Adrenal gland (tissue), 12 donors: ENCODE results near the gene PERM1. TPM values are rescaled to one million over a fixed set of nuclear protein-coding genes. Genes with fewer than 3 reads are reported as not detected.

ENCODE experiments used
- DNase-seq, 7 donors: peaks; one replicate each; pipeline ENCODE4 v3.0.0-alpha.2; 2019 to 2020
- H3K27ac ChIP-seq, 5 donors: fragments of 200-600 bp; sonication (generic) in 4 of 5; 1 replicate in 3 of 5; 2 replicates in 2 of 5; pipeline versions ENCODE4 v1.5.1 to v1.8.0; 2016 to 2020; ENCODE audit warnings: mild to moderate bottlenecking in 1 of 5
- H3K27me3 ChIP-seq: fragments of 200-600 bp; 2 replicates; pipeline ENCODE4 v1.8.0; 2021
- H3K36me3 ChIP-seq, 2 donors: fragments of 200-600 bp; replicated peaks in 1 of 2; 1 replicate in 1 of 2; 2 replicates in 1 of 2; pipeline versions ENCODE4 v1.5.1 to v1.8.0; 2018 to 2022
- H3K4me1 ChIP-seq, 2 donors: fragments of 200-600 bp; replicated peaks in 1 of 2; 1 replicate in 1 of 2; 2 replicates in 1 of 2; pipeline versions ENCODE4 v1.5.1 to v1.8.0; 2018 to 2021
- H3K4me3 ChIP-seq, 4 donors: fragments of 200-600 bp; sonication (generic) in 3 of 4; one replicate each; pipeline ENCODE4 v1.5.1; 2016 to 2018
- H3K9me3 ChIP-seq, 3 donors: fragments of 200-600 bp; sonication (generic) in 1 of 3; replicated peaks in 1 of 3; 1 replicate in 2 of 3; 2 replicates in 1 of 3; pipeline versions ENCODE4 v1.5.1 to v1.8.0; 2016 to 2021
- CTCF ChIP-seq, 6 experiments: fragments of 450-650 bp in 4 of 6; fragments of 200-600 bp in 2 of 6; sonication (generic) in 1 of 6; IDR thresholded peaks; 1 replicate in 5 of 6; 2 replicates in 1 of 6; pipeline versions ENCODE4 v1.5.1 to v1.8.0; 2016 to 2021; ENCODE audit warnings: antibody characterized with exemption in 6 of 6, mild to moderate bottlenecking in 2 of 6, moderate library complexity in 1 of 6
- POLR2A ChIP-seq, 2 donors: fragments of 450-650 bp; IDR thresholded peaks; one replicate each; pipeline ENCODE4 v1.6.1; 2017; ENCODE audit warnings: antibody characterized with exemption in 2 of 2, mild to moderate bottlenecking in 2 of 2, moderate library complexity in 1 of 2
- WGBS, 4 donors: extraction: QIAGEN DNeasy Blood & Tissue Kit in 2 of 4; methylation state at CpG; one replicate each; pipeline versions ENCODE4 v1.1.5 to v1.1.7; 2013 to 2017; 5-methylcytosine and 5-hydroxymethylcytosine counted together
- intact Hi-C, 2 donors: fragments of 100-400 bp; cut with DNase I; formaldehyde crosslinking; loops; one replicate each; pipeline versions ENCODE4 v1.14.1 to v1.15.0; 2022 to 2023
- polyA plus RNA-seq, 3 donors: library from polyadenylated mRNA; stranded (reverse); fragments of 200-250 nt in 2 of 3; fragments of 350-450 nt in 1 of 3; fragmentation: Illumina TruSeq in 1 of 3; extraction: RNeasy Lipid Tissue Mini Kit (QIAGEN cat#74804) in 1 of 3; gene quantifications; one replicate each; pipeline ENCODE4 v1.2.3, GENCODE V29; 2013 to 2014
- total RNA-seq, 9 donors: library from RNA; depleted of rRNA in 4 of 9; stranded (reverse); fragments of >200 nt in 4 of 9; fragments of 120-200 nt in 1 of 9; fragmentation: NEBNext Ultra II Directional in 1 of 9; extraction: Animal tissue kit (Norgen Biotek cat#: 25700) in 1 of 9; gene quantifications; one replicate each; pipeline versions ENCODE4 v1.1.0 to v1.2.4, GENCODE V29; 2013 to 2023
- donor health status: healthy with polysubstance abuse.
- donor health status: Bipolar disorder and iron deficiency.
- donor health status: DM: yes; HTN: yes; CAD: no.
- donor health status: DM: no; HTN: no; CAD: no.
- donor health status: DM: no; HTN: no; CAD: no.
- donor health status: DM: yes; HTN: yes; CAD: no.

Gene PERM1
- total and polyA plus RNA-seq, 12 donors, result 0.13 to 0.88 (median 0.25) TPM; not detected in 5

- Histone ChIP-seq H3K4me1 (no peaks in the 10 kb centered on the region), H3K4me3 (no peak overlapping the region), H3K27ac (no peak overlapping the region), H3K36me3 (no peaks in the 10 kb centered on the region), H3K9me3 (no peaks in the 10 kb centered on the region), H3K27me3 (peaks cover 61% of the 10 kb centered on the region)
- 54 to 65% (median 59%) methylated on average over 11 to 17 of the region's 17 CpGs for WGBS, 4 donors
- intact Hi-C loops, result loop anchor here in 1 of 2 donors (10.0 kb wide), 1 partner anchor 70 kb away; no protein-coding TSS in a partner anchor
- no peak for TF ChIP-seq CTCF (IDR thresholded peaks at IDR 0.05)
- no peak for TF ChIP-seq POLR2A (IDR thresholded peaks at IDR 0.05)
- DNase-seq, result no peak
These were observed 7.1 kb downstream of the PERM1 start for GRCh38 chr1:974687-975328.

GRCh38 chr1:974293-974640, 7.6 kb downstream of the PERM1 start:
- H3K4me3 ChIP-seq, result no peak overlapping the region
- intact Hi-C loops, result loop anchor here in 1 of 2 donors (10.0 kb wide), 1 partner anchor 69 kb away; no protein-coding TSS in a partner anchor
- DNase-seq, result no peak
- peaks cover 61% of the 10 kb centered on the region for H3K27me3 ChIP-seq
- no peaks in the 10 kb centered on the region for H3K36me3 ChIP-seq
- no peaks in the 10 kb centered on the region for H3K4me1 ChIP-seq
- 84 to 89% (median 88%) methylated on average over 7 to 11 of the region's 11 CpGs for WGBS, 4 donors
- no peaks in the 10 kb centered on the region for H3K9me3 ChIP-seq
- no peak overlapping the region for H3K27ac ChIP-seq
- TF ChIP-seq POLR2A (IDR thresholded peaks at IDR 0.05), result no peak
- TF ChIP-seq CTCF (IDR thresholded peaks at IDR 0.05), result no peak

GRCh38 chr1:973459-974292, 8.2 kb downstream of the PERM1 start:
- H3K4me3 ChIP-seq, result no peak overlapping the region
- H3K36me3 ChIP-seq, result no peaks in the 10 kb centered on the region
- no peak overlapping the region for H3K27ac ChIP-seq
- WGBS, 4 donors, result 73 to 82% (median 75%) methylated on average over 7 to 28 of the region's 28 CpGs
- no peak for DNase-seq
- peaks cover 61% of the 10 kb centered on the region for H3K27me3 ChIP-seq
- H3K4me1 ChIP-seq, result no peaks in the 10 kb centered on the region
- no peaks in the 10 kb centered on the region for H3K9me3 ChIP-seq
- no peak for TF ChIP-seq CTCF (IDR thresholded peaks at IDR 0.05)
- no peak for TF ChIP-seq POLR2A (IDR thresholded peaks at IDR 0.05)
- intact Hi-C loops, result loop anchor here in 1 of 2 donors (10.0 kb wide), 1 partner anchor 69 kb away; no protein-coding TSS in a partner anchor

- Histone ChIP-seq H3K9me3 (no peaks in the 10 kb centered on the region), H3K4me1 (no peaks in the 10 kb centered on the region), H3K27me3 (peaks cover 61% of the 10 kb centered on the region), H3K36me3 (no peaks in the 10 kb centered on the region), H3K27ac (no peak overlapping the region), H3K4me3 (no peak overlapping the region)
- DNase-seq, result no peak
- TF ChIP-seq POLR2A (IDR thresholded peaks at IDR 0.05) (no peak), CTCF (IDR thresholded peaks at IDR 0.05) (no peak)
- intact Hi-C loops, result loop anchor here in 1 of 2 donors (10.0 kb wide), 1 partner anchor 68 kb away; no protein-coding TSS in a partner anchor
- 76 to 82% (median 80%) methylated on average over 5 to 28 of the region's 28 CpGs for WGBS, 4 donors
These were observed 9.0 kb downstream of the PERM1 start for GRCh38 chr1:972726-973458.
